HG02759 (cell line): ENCODE results near the gene HTR2C.
"Not testable (repeated sequence)": the region's sequence is repeated elsewhere in the genome, so short reads cannot be mapped to it uniquely, and the experiment has no call there.

Experiments
- ATAC-seq: cut with Tn5 transposase; IDR thresholded peaks from one replicate; pipeline ENCODE4 v1.9.1; 2021; ENCODE audit warnings: mild to moderate bottlenecking, moderate library complexity; ENCODE audit not compliant: unreplicated experiment

The HTR2C gene

GRCh38 chrX:114710571-114710970 is 126.7 kb downstream of the HTR2C start:
- no peak for ATAC-seq

DNA sequence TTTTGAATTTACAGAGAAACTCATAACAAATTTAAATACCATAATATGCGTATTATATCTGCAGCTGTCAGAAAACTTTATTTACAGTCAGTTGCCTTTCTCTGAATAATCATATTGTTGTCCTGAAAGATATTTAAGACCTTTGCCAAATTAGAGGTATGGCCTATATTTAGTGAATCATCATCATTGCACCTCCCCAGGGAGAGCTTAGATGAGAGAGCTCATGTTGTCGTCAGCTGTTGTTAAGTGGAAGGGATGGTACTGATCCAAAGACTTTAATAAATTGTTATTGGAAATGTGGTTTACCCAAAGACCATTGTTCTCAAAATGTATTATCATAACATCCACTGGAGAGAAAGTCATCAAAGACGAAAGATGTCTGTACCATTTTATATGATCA is 128.6 kb downstream of the HTR2C start:
- ATAC-seq: no peak

- no peak for ATAC-seq
Observed at GRCh38 chrX:114715096-114715495, 131.2 kb downstream of the HTR2C start.

DNA sequence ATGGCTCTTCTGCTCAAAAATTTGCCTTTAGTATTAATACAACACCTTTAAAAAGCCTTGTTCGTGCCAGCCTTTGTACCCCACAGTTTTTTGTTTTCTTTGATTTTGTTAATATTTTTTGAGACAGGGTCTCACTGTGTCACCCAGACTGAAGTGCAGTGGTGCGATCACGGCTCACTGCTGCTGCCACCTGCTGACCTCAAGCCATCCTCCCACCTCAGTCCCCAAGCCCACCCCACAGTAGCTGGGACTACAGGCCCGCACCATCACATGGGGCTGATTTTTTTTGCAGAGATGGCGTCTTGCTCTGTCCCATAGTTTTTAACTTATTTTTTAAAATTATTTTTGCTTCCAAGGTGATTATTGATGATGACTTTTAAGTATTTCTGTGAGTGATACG is 134.0 kb downstream of the HTR2C start:
- ATAC-seq: no peak

GRCh38 chrX:114766541-114766940 is 182.7 kb downstream of the HTR2C start:
- ATAC-seq: no peak

GRCh38 chrX:114774691-114775090 is 190.8 kb downstream of the HTR2C start:
- ATAC-seq: no peak

- no peak for ATAC-seq
Observed at GRCh38 chrX:114782925-114783324, 199.0 kb downstream of the HTR2C start.

DNA sequence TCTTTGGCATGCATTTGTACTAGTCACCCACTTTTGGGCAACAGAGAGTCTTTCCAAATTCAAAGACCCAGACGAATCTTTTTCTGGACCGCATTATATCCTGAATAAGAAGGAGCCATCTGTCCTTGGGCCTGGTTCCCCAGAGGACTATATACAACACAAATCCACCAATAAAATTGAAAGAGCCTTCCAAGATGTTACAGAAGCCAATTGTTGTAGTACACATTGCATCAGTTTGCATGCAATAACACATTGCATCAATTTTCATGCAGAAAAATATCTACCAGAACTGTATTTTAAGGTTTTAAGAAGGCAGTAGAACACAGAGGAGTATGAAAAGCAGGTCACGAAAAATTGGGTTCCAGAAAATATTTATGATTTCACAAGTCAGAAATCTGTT is 203.2 kb downstream of the HTR2C start:
- no peak for ATAC-seq

DNA sequence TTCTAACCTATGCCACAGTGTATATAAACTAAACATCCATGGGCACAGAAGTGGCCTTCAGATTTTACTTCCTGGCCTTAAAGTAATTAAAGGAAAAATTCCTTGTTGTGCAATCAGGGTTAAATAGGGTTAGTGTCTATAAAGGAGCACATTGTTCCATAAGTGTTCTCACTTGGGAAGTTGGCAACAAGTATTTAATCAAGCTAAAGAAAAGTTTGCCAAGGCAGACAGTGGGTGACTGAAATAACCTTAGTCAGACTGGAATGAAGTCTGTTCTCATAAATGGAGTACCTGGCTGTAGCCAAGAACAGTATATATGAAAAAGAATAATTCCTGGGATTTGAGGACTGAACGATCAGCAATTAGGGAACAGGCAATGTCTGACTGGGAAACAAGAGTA is 213.6 kb downstream of the HTR2C start:
- ATAC-seq: no peak

- no peak for ATAC-seq
Observed at GRCh38 chrX:114798907-114799306, 215.0 kb downstream of the HTR2C start.

- no peak for ATAC-seq
Observed at GRCh38 chrX:114800719-114801118, 216.8 kb downstream of the HTR2C start.

GRCh38 chrX:114819509-114819908 is 235.6 kb downstream of the HTR2C start:
- ATAC-seq: no peak

DNA sequence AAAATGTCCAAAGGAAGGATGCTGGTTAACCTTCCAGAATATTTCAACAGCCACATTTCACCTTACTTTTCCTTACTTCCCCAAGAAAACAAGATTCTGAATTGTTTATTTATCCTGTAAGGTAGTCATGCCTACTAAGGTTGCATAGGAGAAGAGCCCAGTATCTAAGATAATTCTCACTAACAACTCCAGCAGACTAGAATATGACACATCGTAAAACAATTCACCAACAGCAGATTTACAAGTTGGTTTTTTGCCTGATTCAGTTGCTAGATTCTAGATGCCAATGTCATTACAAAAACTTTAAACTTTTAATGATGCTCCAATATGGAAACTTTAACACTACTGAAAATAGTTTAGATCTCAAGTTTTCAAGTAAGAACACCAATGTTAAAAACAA is 257.2 kb downstream of the HTR2C start:
- no peak for ATAC-seq

GRCh38 chrX:114842181-114842580 is 258.3 kb downstream of the HTR2C start:
- no peak for ATAC-seq

DNA sequence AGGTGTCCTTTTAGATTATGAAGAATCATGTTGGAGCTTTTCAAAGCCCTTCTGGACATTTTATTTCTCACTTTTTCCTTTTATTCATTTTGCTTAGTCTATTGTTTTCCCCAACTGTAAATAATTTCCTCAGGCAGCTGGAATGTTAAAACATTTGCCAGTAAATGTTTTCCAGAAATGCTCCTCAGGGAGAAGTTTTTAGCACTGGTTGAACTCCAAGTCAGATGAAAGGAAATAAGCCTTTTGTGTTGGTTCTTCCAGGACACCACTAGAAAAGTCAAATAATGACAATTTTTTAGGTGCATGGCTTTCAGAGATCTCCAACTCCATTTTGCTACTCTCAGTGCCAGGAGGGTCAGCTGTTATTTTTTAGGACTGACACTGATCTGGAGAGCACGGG is 305.6 kb downstream of the HTR2C start:
- no peak for ATAC-seq

DNA sequence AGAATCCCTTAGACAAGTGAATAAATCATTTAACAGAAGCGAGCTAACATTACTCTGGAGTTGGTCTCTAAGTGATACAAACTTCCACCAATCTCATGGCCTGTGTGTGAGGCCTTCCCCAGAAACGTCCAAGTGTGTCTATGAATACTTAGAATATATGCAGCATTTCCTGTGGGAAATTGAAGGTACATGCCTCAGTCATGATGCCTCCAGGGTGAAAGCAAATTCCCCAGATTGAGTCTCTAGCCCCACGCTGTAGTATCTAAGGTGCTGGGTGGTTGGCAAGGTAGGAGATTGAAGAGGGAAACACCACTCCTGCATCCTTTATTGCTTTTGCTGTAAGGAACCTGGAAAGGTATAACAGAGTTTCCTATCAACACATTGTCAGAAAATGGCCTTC is 319.7 kb downstream of the HTR2C start:
- ATAC-seq: no peak

DNA sequence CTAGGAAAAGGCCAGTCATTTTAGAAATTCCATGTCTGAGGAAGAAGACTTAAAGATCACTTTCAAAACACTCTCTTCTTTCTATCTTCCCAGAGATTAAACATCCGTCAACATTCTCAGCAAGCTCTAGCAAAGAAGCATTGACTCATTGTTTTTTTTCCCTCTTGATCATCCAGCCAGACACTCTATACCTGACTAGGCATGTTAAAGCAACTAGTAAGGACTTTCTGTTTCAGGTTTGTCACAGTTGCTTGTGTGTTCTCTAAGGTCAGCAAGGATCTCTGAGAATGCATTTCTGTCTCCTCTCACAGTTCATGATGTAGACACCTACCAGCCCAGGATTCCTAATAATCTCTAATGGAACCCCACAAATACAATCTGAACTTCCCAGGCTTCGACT is 321.4 kb downstream of the HTR2C start:
- ATAC-seq: no peak

DNA sequence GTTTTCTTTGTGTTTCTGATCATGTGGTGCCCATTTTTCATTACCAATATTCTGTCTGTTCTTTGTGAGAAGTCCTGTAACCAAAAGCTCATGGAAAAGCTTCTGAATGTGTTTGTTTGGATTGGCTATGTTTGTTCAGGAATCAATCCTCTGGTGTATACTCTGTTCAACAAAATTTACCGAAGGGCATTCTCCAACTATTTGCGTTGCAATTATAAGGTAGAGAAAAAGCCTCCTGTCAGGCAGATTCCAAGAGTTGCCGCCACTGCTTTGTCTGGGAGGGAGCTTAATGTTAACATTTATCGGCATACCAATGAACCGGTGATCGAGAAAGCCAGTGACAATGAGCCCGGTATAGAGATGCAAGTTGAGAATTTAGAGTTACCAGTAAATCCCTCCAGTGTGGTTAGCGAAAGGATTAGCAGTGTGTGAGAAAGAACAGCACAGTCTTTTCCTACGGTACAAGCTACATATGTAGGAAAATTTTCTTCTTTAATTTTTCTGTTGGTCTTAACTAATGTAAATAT is 323.2 kb downstream of the HTR2C start:
- ATAC-seq: no peak

GRCh38 chrX:114924423-114924822 is 340.5 kb downstream of the HTR2C start:
- ATAC-seq: no peak

DNA sequence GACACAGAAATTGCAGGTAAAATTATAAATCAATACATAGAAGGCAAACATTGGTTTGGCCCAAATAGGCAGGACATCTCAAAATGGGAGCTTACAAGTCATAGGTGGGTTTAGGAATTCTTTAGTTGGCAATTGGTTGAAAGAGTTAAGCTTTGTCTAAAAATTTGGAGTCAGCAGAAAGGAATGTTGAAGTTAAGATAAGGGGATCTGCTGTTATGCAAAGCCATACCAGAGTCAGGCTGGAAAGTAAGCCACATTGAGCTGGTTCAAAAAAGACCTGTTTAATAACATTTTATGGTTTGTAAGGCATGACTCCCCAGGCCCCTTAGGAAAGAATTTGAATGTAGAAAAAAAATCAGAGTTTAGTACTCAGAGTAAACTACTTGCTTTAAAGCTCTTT is 341.0 kb downstream of the HTR2C start:
- no peak for ATAC-seq

- no peak for ATAC-seq
Observed at GRCh38 chrX:114930227-114930626, 346.3 kb downstream of the HTR2C start.

DNA sequence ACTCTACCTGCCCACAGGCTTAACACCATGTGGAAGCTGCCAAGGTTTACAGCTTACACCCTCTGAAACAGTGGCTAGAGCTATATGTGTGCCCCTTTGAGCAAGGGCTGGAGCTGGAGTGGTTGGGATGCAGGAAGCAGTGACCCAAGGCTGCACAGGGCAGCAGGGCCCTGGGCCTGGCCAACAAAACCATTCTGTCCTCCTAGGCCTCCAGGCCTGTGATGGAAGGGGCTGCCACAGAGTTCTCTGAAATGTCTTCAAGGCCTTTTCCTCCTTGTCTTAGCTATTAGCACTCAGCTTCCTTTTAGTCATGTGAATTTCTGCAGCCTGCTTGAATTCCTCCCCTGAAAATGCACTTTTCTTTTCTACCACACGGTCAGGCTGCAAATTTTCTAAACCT is 348.7 kb downstream of the HTR2C start:
- no peak for ATAC-seq

- not testable (repeated sequence) for ATAC-seq
Observed at GRCh38 chrX:114933291-114933690, 349.4 kb downstream of the HTR2C start.

DNA sequence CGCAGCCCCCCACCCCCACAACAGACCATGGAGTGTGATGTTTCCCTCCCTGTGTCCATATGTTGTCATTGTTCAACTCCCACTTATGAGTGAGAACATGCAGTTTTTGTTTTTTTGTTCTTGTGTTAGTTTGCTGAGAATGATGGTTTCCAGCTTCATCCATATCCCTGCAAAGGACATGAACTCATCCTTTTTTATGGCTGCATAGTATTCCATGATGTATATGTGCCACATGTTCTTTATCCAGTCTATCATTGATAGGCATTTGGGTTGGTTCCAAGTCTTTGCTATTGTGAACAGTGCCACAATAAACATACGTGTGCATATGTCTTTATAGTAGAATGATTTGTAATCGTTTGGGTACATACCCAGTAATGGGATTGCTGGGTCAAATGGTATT is 353.2 kb downstream of the HTR2C start:
- not testable (repeated sequence) for ATAC-seq
